ENCODE data around the gene MBNL2. TPM values are rescaled to one million over a fixed set of nuclear protein-coding genes. Genes with fewer than 3 reads are reported as not detected.

MBNL2 gene
- total RNA-seq, 2 donors from 2014 or later, result 59.6 to 67.7 TPM

DNA sequence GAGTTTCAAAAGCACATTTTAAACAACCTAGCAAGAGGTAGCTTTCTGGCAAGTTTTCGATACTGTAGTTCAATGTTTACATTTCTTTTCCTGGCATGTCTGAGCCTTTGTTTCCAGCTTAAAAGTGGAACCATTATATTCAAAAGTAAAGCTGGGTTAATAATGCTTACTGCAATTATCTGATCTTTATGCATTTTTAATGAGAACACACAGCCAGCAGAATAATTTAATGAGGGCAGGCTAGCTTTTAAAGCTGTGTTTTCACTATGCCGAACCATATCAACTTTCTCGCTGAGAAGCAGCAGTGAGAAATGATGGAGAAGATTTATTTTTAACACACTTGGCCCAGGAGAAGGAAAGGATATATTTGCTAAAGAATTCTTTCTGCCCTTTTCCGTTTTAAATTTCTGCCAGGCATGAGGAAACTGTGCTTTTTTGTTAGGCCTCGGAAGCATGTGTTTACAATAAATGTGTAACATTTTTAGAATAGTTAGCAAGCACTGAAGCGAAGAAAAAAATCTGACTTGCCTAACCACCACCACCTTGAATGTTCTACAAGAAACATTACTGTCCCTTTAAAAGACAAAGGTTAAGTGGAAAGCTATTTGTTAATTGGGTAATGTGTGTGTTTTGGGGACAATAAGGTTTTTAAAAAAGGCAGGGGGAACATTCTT lies 1.0 kb downstream of the MBNL2 start:
- Histone ChIP-seq H3K4me3 (peak overlapping the region; percentile 78), H3K27me3 (replicated peaks; ENCODE audit: insufficient read depth) (no peaks in the 10 kb centered on the region), H3K36me3 (no peaks in the 10 kb centered on the region), H3K4me1 (ENCODE audit: control insufficient read depth in 1 of 2, low read depth in 2 of 2) (peaks cover 28 to 34% of the 10 kb centered on the region in 2 donors), H3K27ac (peak overlapping the region; percentile 85 to 91), H3K9me3 (no peaks in the 10 kb centered on the region)
- TF ChIP-seq, protein P1, sequence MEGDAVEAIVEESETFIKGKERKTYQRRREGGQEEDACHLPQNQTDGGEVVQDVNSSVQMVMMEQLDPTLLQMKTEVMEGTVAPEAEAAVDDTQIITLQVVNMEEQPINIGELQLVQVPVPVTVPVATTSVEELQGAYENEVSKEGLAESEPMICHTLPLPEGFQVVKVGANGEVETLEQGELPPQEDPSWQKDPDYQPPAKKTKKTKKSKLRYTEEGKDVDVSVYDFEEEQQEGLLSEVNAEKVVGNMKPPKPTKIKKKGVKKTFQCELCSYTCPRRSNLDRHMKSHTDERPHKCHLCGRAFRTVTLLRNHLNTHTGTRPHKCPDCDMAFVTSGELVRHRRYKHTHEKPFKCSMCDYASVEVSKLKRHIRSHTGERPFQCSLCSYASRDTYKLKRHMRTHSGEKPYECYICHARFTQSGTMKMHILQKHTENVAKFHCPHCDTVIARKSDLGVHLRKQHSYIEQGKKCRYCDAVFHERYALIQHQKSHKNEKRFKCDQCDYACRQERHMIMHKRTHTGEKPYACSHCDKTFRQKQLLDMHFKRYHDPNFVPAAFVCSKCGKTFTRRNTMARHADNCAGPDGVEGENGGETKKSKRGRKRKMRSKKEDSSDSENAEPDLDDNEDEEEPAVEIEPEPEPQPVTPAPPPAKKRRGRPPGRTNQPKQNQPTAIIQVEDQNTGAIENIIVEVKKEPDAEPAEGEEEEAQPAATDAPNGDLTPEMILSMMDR (IDR thresholded peaks at IDR 0.05), result no peak
- DNase-seq (ENCODE audit: low spot score), result no peak
- ATAC-seq (ENCODE audit: insufficient number of reproducible peaks, low FRiP score, low read depth), result no peak

DNA sequence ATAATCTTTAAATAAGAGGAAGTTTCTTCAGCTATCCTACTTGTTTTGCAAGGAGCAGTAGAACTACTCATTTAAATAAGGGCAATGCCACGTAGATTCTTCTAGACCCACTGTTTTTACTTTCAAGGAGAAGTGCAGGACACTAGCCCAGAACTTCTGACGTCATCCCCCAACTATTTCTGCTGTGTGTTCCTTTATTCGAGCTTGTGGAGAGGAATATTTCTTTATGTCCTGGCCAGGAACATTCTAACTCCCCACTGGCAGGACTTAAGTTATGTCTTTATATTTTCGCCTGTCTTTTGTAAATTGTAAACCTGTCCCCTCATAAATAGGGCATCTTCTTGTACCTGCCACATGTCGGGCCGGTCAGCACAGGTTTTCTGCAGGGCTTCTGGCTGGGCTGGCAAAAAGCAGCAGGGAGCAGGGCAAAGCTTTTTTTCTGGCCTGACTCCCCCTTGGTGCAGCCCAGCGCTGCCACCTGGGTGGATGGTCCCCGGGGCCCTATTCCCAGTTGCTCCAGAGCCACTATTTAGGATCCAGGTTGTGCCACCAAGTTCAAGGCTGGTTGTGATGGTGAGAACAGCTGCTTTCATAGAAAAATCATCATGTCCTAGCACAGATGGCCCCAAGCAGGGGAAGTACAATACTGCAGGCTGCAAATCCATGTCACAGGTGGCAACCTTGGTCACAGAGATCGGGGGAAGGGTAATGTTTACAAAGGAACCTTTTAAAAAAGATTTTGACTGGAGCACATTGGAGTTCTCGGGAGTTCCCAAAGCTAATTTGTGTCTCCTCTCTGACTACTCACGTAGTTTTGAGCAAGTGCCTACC lies 1.8 kb downstream of the MBNL2 start:
- ATAC-seq (ENCODE audit: insufficient number of reproducible peaks, low FRiP score, low read depth), result peak; percentile 26
- TF ChIP-seq, protein P1 (IDR thresholded peaks at IDR 0.05), result no peak
- no peaks in the 10 kb centered on the region for H3K27me3 ChIP-seq (replicated peaks; ENCODE audit: insufficient read depth)
- H3K4me3 ChIP-seq, result peak overlapping the region; percentile 78
- H3K4me1 ChIP-seq (ENCODE audit: control insufficient read depth in 1 of 2, low read depth in 2 of 2), result peaks cover 28 to 38% of the 10 kb centered on the region in 2 donors
- H3K9me3 ChIP-seq, result no peaks in the 10 kb centered on the region
- DNase-seq (ENCODE audit: low spot score), result no peak
- no peaks in the 10 kb centered on the region for H3K36me3 ChIP-seq
- H3K27ac ChIP-seq, result peak overlapping the region; percentile 85 to 91

GRCh38 chr13:97224544-97225300 lies 2.6 kb downstream of the MBNL2 start:
- H3K4me1 ChIP-seq (ENCODE audit: control insufficient read depth in 1 of 2, low read depth in 2 of 2), result peaks cover 31 to 46% of the 10 kb centered on the region in 2 donors
- H3K27ac ChIP-seq, result peak overlapping the region; percentile 85 to 91
- no peaks in the 10 kb centered on the region for H3K27me3 ChIP-seq (replicated peaks; ENCODE audit: insufficient read depth)
- peak overlapping the region; percentile 78 for H3K4me3 ChIP-seq
- TF ChIP-seq, protein P1 (IDR thresholded peaks at IDR 0.05), result no peak
- no peaks in the 10 kb centered on the region for H3K36me3 ChIP-seq
- H3K9me3 ChIP-seq, result no peaks in the 10 kb centered on the region
- ATAC-seq (ENCODE audit: insufficient number of reproducible peaks, low FRiP score, low read depth), result no peak
- DNase-seq (ENCODE audit: low spot score), result no peak

- TF ChIP-seq, protein P1 (IDR thresholded peaks at IDR 0.05), result no peak
- ATAC-seq (ENCODE audit: insufficient number of reproducible peaks, low FRiP score, low read depth), result no peak
- Histone ChIP-seq H3K9me3 (no peaks in the 10 kb centered on the region), H3K27me3 (replicated peaks; ENCODE audit: insufficient read depth) (no peaks in the 10 kb centered on the region), H3K36me3 (no peaks in the 10 kb centered on the region), H3K4me1 (ENCODE audit: control insufficient read depth in 1 of 2, low read depth in 2 of 2) (peaks cover 33 to 53% of the 10 kb centered on the region in 2 donors), H3K27ac (peak overlapping the region; percentile 85 to 91), H3K4me3 (peak overlapping the region; percentile 78)
- no peak for DNase-seq (ENCODE audit: low spot score)
These were observed 3.4 kb downstream of the MBNL2 start for GRCh38 chr13:97225533-97225932.

GRCh38 chr13:97226013-97226412 lies 3.9 kb downstream of the MBNL2 start:
- H3K9me3 ChIP-seq, result no peaks in the 10 kb centered on the region
- H3K27me3 ChIP-seq (replicated peaks; ENCODE audit: insufficient read depth), result no peaks in the 10 kb centered on the region
- H3K4me3 ChIP-seq, result peak overlapping the region; percentile 78
- DNase-seq (ENCODE audit: low spot score) (no peak), ATAC-seq (ENCODE audit: insufficient number of reproducible peaks, low FRiP score, low read depth) (no peak)
- peaks cover 33 to 58% of the 10 kb centered on the region in 2 donors for H3K4me1 ChIP-seq (ENCODE audit: control insufficient read depth in 1 of 2, low read depth in 2 of 2)
- TF ChIP-seq, protein P1 (IDR thresholded peaks at IDR 0.05), result no peak
- peak overlapping the region; percentile 85 to 91 for H3K27ac ChIP-seq
- H3K36me3 ChIP-seq, result no peaks in the 10 kb centered on the region
